Kidney (tissue), 14 donors: ENCODE data around the gene SPINT3. TPM values are rescaled to one million over a fixed set of nuclear protein-coding genes. Genes with fewer than 3 reads are reported as not detected.

Source experiments
- DNase-seq, 5 donors: peaks; one replicate each; pipeline ENCODE4 v3.0.0-alpha.2; 2013 to 2020
- FAIRE-seq: peaks from 2 replicates; lab custom pipeline; 2012; peaks lifted over from hg19 to GRCh38; lab: Jason Lieb, UNC
- H3K27ac ChIP-seq, 2 donors: one replicate each; pipeline ENCODE4 v1.7.0; 2013; ENCODE audit warnings: low read depth in 2 of 2, low read length in 2 of 2, inconsistent platforms in 1 of 2
- H3K27me3 ChIP-seq: one replicate; pipeline ENCODE4 v1.7.1; 2013; ENCODE audit warnings: low read length, inconsistent platforms; ENCODE audit not compliant: control insufficient read depth, insufficient read depth
- H3K36me3 ChIP-seq, 3 donors: one replicate each; pipeline versions ENCODE4 v1.7.0 to v1.7.1; 2013; ENCODE audit warnings: low read length in 3 of 3, control low read depth in 1 of 3, inconsistent platforms in 1 of 3; ENCODE audit not compliant: insufficient read depth in 3 of 3, control insufficient read depth in 2 of 3
- H3K4me1 ChIP-seq, 3 donors: one replicate each; pipeline versions ENCODE4 v1.7.0 to v1.7.1; 2013; ENCODE audit warnings: low read length in 3 of 3, inconsistent platforms in 1 of 3, low read depth in 1 of 3; ENCODE audit not compliant: control insufficient read depth in 2 of 3, insufficient read depth in 2 of 3
- H3K4me3 ChIP-seq, 3 donors: one replicate each; pipeline versions ENCODE4 v1.7.0 to v1.8.1; 2013; ENCODE audit warnings: low read length in 3 of 3, control low read depth in 1 of 3, inconsistent platforms in 1 of 3
- H3K9ac ChIP-seq, 3 donors: one replicate each; pipeline versions ENCODE4 v1.7.0 to v1.7.1; 2013; ENCODE audit warnings: low read length in 3 of 3, control low read depth in 1 of 3, inconsistent platforms in 1 of 3
- H3K9me3 ChIP-seq, 3 donors: one replicate each; pipeline versions ENCODE4 v1.7.0 to v1.7.1; 2013; ENCODE audit warnings: low read length in 3 of 3, control low read depth in 1 of 3, inconsistent platforms in 1 of 3; ENCODE audit not compliant: control insufficient read depth in 2 of 3, insufficient read depth in 1 of 3
- intact Hi-C: fragments of 100-400 bp; cut with DNase I; formaldehyde crosslinking; loops from one replicate; pipeline ENCODE4 v1.11.1; 2022
- polyA plus RNA-seq: library from polyadenylated mRNA; stranded (reverse); fragments of 350-450 nt; fragmentation: Illumina TruSeq; extraction: RNeasy Lipid Tissue Mini Kit (QIAGEN cat#74804); gene quantifications from one replicate; pipeline ENCODE4 v1.2.3, GENCODE V29; 2014; ENCODE audit warnings: low read depth, low replicate concordance; ENCODE audit not compliant: insufficient read depth
- total RNA-seq: library from RNA; stranded (reverse); fragmentation: NEBNext Ultra II Directional; extraction: Animal tissue kit (Norgen Biotek cat#: 25700); gene quantifications from one replicate; pipeline ENCODE4 v1.2.1, GENCODE V29; 2021
- TF ChIP-seq, protein P1 (sequence below): IDR thresholded peaks from 3 replicates; pipeline ENCODE4 v1.5.1; 2012; ENCODE audit warnings: mild to moderate bottlenecking, moderate library complexity, borderline replicate concordance; ENCODE audit not compliant: insufficient read depth; ENCODE audit errors: extremely low read depth
- donor health status: control.
- donor health status: control.
- donor health status: control.
- donor health status: control.
- donor health status: control.
- donor health status: DM: yes; HTN: yes; CAD: no.
- donor health status: Normal renal cell carcinoma (clear cell type).

The SPINT3 gene
- total and polyA plus RNA-seq, 2 donors from 2014 or later: not detected

DNA sequence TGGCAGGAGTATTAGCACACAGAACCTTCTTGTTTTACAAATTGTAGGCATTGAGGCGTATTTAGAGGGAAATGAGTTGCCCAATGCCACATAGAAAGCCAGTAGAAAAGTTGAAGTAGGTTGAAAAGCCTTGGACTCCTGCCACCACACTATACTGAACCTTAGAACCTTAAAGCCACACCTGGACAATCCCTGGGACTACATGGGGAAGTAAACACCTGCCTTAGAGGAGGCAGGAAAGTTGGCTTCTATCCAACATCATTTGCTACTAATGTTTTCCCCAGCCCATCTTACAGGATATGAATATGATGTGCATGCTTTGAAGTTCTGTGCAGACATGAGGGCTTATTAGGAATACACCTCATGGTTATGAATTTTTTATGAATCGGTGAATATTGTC, 37.0 kb upstream of the SPINT3 start:
- TF ChIP-seq, protein P1, sequence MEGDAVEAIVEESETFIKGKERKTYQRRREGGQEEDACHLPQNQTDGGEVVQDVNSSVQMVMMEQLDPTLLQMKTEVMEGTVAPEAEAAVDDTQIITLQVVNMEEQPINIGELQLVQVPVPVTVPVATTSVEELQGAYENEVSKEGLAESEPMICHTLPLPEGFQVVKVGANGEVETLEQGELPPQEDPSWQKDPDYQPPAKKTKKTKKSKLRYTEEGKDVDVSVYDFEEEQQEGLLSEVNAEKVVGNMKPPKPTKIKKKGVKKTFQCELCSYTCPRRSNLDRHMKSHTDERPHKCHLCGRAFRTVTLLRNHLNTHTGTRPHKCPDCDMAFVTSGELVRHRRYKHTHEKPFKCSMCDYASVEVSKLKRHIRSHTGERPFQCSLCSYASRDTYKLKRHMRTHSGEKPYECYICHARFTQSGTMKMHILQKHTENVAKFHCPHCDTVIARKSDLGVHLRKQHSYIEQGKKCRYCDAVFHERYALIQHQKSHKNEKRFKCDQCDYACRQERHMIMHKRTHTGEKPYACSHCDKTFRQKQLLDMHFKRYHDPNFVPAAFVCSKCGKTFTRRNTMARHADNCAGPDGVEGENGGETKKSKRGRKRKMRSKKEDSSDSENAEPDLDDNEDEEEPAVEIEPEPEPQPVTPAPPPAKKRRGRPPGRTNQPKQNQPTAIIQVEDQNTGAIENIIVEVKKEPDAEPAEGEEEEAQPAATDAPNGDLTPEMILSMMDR: no peak
- no peaks in the 10 kb centered on the region for H3K4me1 ChIP-seq
- FAIRE-seq: no peak
- no peak overlapping the region for H3K9ac ChIP-seq
- H3K9me3 ChIP-seq: no peaks in the 10 kb centered on the region
- H3K27me3 ChIP-seq: no peaks in the 10 kb centered on the region
- no peak for DNase-seq
- H3K36me3 ChIP-seq: no peaks in the 10 kb centered on the region
- intact Hi-C loops: no loop called here
- H3K27ac ChIP-seq: no peak overlapping the region
- no peak overlapping the region for H3K4me3 ChIP-seq

DNA sequence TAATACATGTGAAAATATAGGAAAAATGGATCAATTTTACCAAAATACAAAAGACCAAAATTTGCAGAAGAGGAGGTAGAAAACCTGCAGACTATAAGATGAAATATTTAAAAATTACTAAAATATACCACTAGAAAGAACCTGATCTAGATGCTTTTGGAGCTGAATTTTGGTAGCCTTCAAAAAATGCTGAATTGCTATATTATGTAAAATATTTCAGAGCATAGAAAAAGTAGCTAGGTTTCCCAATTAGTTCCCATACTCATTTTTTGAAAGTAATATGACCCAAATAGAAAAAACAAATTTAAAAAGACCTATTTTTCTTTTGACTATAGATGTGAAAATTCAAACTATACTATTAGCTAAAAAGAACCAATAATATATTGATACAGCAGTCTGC, 35.3 kb upstream of the SPINT3 start:
- intact Hi-C loops: no loop called here

DNA sequence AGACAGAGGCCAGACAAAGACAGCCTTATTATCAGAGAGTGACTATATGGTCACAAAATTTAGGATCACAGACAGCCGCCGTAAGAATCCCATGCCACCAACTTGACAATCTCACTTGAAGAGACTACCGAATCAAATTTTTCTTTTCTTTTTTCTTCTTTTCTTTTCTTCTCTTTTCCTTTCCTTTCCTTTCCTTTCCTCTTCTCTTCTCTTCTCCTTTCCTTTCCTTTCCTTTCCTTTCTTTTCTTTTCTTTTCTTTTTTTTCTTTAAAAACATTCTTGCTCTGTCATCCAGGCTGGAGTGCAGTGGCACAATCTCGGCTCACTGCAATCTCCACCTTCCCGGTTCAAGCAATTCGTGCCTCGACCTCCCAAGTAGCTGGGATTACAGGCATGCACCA, 33.0 kb upstream of the SPINT3 start:
- Histone ChIP-seq H3K9me3 (no peaks in the 10 kb centered on the region), H3K27me3 (no peaks in the 10 kb centered on the region), H3K27ac (no peak overlapping the region), H3K36me3 (no peaks in the 10 kb centered on the region), H3K9ac (no peak overlapping the region), H3K4me1 (no peaks in the 10 kb centered on the region), H3K4me3 (no peak overlapping the region)
- intact Hi-C loops: no loop called here
- FAIRE-seq: no peak
- TF ChIP-seq, protein P1: no peak
- DNase-seq: no peak

More for the DNA sequence above, 35.3 kb upstream of the SPINT3 start:
- no peaks in the 10 kb centered on the region for H3K36me3 ChIP-seq
- H3K27me3 ChIP-seq: no peaks in the 10 kb centered on the region
- TF ChIP-seq, protein P1: no peak
- H3K4me1 ChIP-seq: no peaks in the 10 kb centered on the region
- H3K4me3 ChIP-seq: no peak overlapping the region
- no peak for DNase-seq
- H3K9ac ChIP-seq: no peak overlapping the region
- H3K9me3 ChIP-seq: no peaks in the 10 kb centered on the region
- no peak for FAIRE-seq
- H3K27ac ChIP-seq: no peak overlapping the region

GRCh38 chr20:45547206-45547770, 31.9 kb upstream of the SPINT3 start, which contains the start of gene EPPIN:
TSS of gene EPPIN (minus strand) at chr20:45547401. CDS start at chr20:45547357, 44 bp downstream.
- FAIRE-seq: no peak
- intact Hi-C loops: no loop called here

More at GRCh38 chr20:45547206-45547770, 31.9 kb upstream of the SPINT3 start, which contains the start of gene EPPIN:
- TF ChIP-seq, protein P1: no peak
- H3K27ac ChIP-seq: no peak within 1 kb of the TSS
- DNase-seq: no peak
- no peak within 1 kb of the TSS for H3K9ac ChIP-seq
- no peaks in the 10 kb centered on the region for H3K9me3 ChIP-seq
- H3K4me1 ChIP-seq: no peaks in the 10 kb centered on the region
- H3K27me3 ChIP-seq: no peaks in the 10 kb centered on the region
- H3K36me3 ChIP-seq: no peaks in the 10 kb centered on the region
- H3K4me3 ChIP-seq: no peak within 1 kb of the TSS
